Mesenchymal stem cell (in vitro differentiated cells and primary cell): ENCODE results near the gene DDIT4.

ENCODE experiments used
- DNase-seq: peaks from one replicate; pipeline ENCODE4 v3.0.0-alpha.2; 2013
- H2AFZ ChIP-seq: one replicate; pipeline ENCODE4 v1.6.1; 2013; ENCODE audit warnings: low read depth, mild to moderate bottlenecking, control low read depth, inconsistent platforms, low read length, moderate library complexity
- H2AK5ac ChIP-seq: 2 replicates; pipeline ENCODE4 v1.6.1; 2013; ENCODE audit warnings: low read length, moderate library complexity, mild to moderate bottlenecking, inconsistent platforms; ENCODE audit not compliant: severe bottlenecking
- H2BK120ac ChIP-seq: one replicate; pipeline ENCODE4 v1.6.1; 2013; ENCODE audit warnings: low read depth, mild to moderate bottlenecking, inconsistent platforms, low read length, moderate library complexity
- H2BK12ac ChIP-seq, 2 experiments: one replicate each; pipeline ENCODE4 v1.6.1; 2013; ENCODE audit warnings: inconsistent platforms in 2 of 2, low read length in 2 of 2, mild to moderate bottlenecking in 2 of 2, moderate library complexity in 2 of 2, control low read depth in 1 of 2
- H2BK15ac ChIP-seq: one replicate; pipeline ENCODE4 v1.6.1; 2013; ENCODE audit warnings: mild to moderate bottlenecking, low read depth, inconsistent platforms; ENCODE audit not compliant: poor library complexity, severe bottlenecking
- H2BK5ac ChIP-seq: 2 replicates; pipeline ENCODE4 v1.6.1; 2013; ENCODE audit warnings: low read depth, mild to moderate bottlenecking, low read length, control low read depth, inconsistent platforms; ENCODE audit not compliant: poor library complexity, severe bottlenecking
- H3K14ac ChIP-seq, 2 experiments: one replicate each; pipeline ENCODE4 v1.6.1; 2013; ENCODE audit warnings: inconsistent platforms in 2 of 2, low read length in 2 of 2, control low read depth in 1 of 2, mild to moderate bottlenecking in 1 of 2, moderate library complexity in 1 of 2
- H3K18ac ChIP-seq, 2 experiments: one replicate each; pipeline ENCODE4 v1.6.1; 2013; ENCODE audit warnings: inconsistent platforms in 2 of 2, low read length in 2 of 2, control low read depth in 1 of 2, low read depth in 1 of 2, mild to moderate bottlenecking in 1 of 2
- H3K23ac ChIP-seq, 2 experiments: one replicate each; pipeline ENCODE4 v1.6.1; 2013; ENCODE audit warnings: inconsistent platforms in 2 of 2, low read length in 2 of 2, mild to moderate bottlenecking in 2 of 2, moderate library complexity in 2 of 2, control low read depth in 1 of 2
- H3K27ac ChIP-seq: 2 replicates; pipeline ENCODE4 v1.5.1; 2013; ENCODE audit warnings: mild to moderate bottlenecking, moderate library complexity, low read length, control low read depth, inconsistent platforms; ENCODE audit not compliant: poor library complexity, severe bottlenecking
- H3K27me3 ChIP-seq, 2 experiments: 2 replicates each; pipeline versions ENCODE4 v1.6.1 to v1.7.0; 2013; ENCODE audit warnings: low read length in 2 of 2, mild to moderate bottlenecking in 2 of 2, moderate library complexity in 2 of 2, control low read depth in 1 of 2, inconsistent platforms in 1 of 2; ENCODE audit not compliant: control insufficient read depth in 1 of 2, insufficient read depth in 1 of 2
- H3K36me3 ChIP-seq, 2 experiments: 2 replicates each; pipeline versions ENCODE4 v1.6.1 to v1.7.0; 2013; ENCODE audit warnings: low read length in 2 of 2, control low read depth in 1 of 2, inconsistent platforms in 1 of 2, low read depth in 1 of 2, mild to moderate bottlenecking in 1 of 2; ENCODE audit not compliant: insufficient read depth in 2 of 2, control insufficient read depth in 1 of 2
- H3K4ac ChIP-seq, 2 experiments: one replicate each; pipeline ENCODE4 v1.6.1; 2013; ENCODE audit warnings: inconsistent platforms in 2 of 2, low read length in 2 of 2, mild to moderate bottlenecking in 2 of 2, moderate library complexity in 2 of 2, control low read depth in 1 of 2, low read depth in 1 of 2
- H3K4me1 ChIP-seq: 2 replicates; pipeline ENCODE4 v1.6.1; 2013; ENCODE audit warnings: low read depth, low read length, control low read depth; ENCODE audit not compliant: control insufficient read depth, insufficient read depth
- H3K4me2 ChIP-seq: 2 replicates; pipeline ENCODE4 v1.6.1; 2013; ENCODE audit warnings: low read length, mild to moderate bottlenecking, inconsistent platforms; ENCODE audit not compliant: poor library complexity, severe bottlenecking
- H3K4me3 ChIP-seq, 2 experiments: 2 replicates each; pipeline versions ENCODE4 v1.5.1 to v1.7.0; 2013; ENCODE audit warnings: low read length in 2 of 2, mild to moderate bottlenecking in 2 of 2, control low read depth in 1 of 2, low read depth in 1 of 2; ENCODE audit not compliant: insufficient read depth in 1 of 2
- H3K79me1 ChIP-seq: replicated peaks from 2 replicates; pipeline ENCODE4 v1.6.1; 2013; ENCODE audit warnings: mild to moderate bottlenecking, control low read depth, low read length, inconsistent platforms; ENCODE audit not compliant: poor library complexity, severe bottlenecking
- H3K9ac ChIP-seq: 2 replicates; pipeline ENCODE4 v1.7.0; 2013; ENCODE audit warnings: mild to moderate bottlenecking, low read length, moderate library complexity
- H3K9me3 ChIP-seq: 2 replicates; pipeline ENCODE4 v1.7.0; 2013; ENCODE audit warnings: mild to moderate bottlenecking, low read length; ENCODE audit not compliant: control insufficient read depth
- H4K8ac ChIP-seq: one replicate; pipeline ENCODE4 v1.6.1; 2013; ENCODE audit warnings: inconsistent platforms, mild to moderate bottlenecking, low read length, moderate library complexity
- H4K91ac ChIP-seq: one replicate; pipeline ENCODE4 v1.6.1; 2013; ENCODE audit warnings: mild to moderate bottlenecking, low read length, inconsistent platforms
- WGBS: methylation state at CpG from one replicate; pipeline ENCODE4 v1.1.7; 2013; ENCODE audit warnings: mixed read lengths; 5-methylcytosine and 5-hydroxymethylcytosine counted together

Gene DDIT4

GRCh38 chr10:72251635-72252034 lies 22.1 kb upstream of the DDIT4 start:
- no peak overlapping the region for H2BK15ac ChIP-seq
- peak overlapping the region in 1 of 2 experiments; percentile 64 for H3K4ac ChIP-seq
- H4K91ac ChIP-seq: peak overlapping the region; percentile 39
- H2AFZ ChIP-seq: no peak overlapping the region
- H3K14ac ChIP-seq: no peak overlapping the region
- no peak overlapping the region for H4K8ac ChIP-seq
- 98% methylated on average over 3 of the region's 6 CpGs for WGBS
- H3K79me1 ChIP-seq: no peaks in the 10 kb centered on the region
- peaks cover 19% of the 10 kb centered on the region for H3K4me1 ChIP-seq
- H3K18ac ChIP-seq: peak overlapping the region; percentile 29 to 30
- no peak overlapping the region for H2AK5ac ChIP-seq
- peak overlapping the region in 1 of 2 experiments; percentile 91 for H2BK12ac ChIP-seq
- no peak overlapping the region for H3K9ac ChIP-seq
- no peaks in the 10 kb centered on the region for H3K9me3 ChIP-seq
- no peaks in the 10 kb centered on the region for H3K27me3 ChIP-seq
- no peak overlapping the region for H3K23ac ChIP-seq
- H2BK120ac ChIP-seq: no peak overlapping the region
- no peak overlapping the region for H2BK5ac ChIP-seq
- no peak overlapping the region for H3K4me2 ChIP-seq
- no peak overlapping the region for H3K4me3 ChIP-seq
- H3K27ac ChIP-seq: no peak overlapping the region
- DNase-seq: no peak
- H3K36me3 ChIP-seq: no peaks in the 10 kb centered on the region

- Histone ChIP-seq H2BK120ac (no peak overlapping the region), H3K4me2 (no peak overlapping the region), H2AFZ (no peak overlapping the region), H3K14ac (no peak overlapping the region), H3K9ac (peak overlapping the region; percentile 7), H3K36me3 (no peaks in the 10 kb centered on the region), H4K91ac (peak overlapping the region; percentile 1), H2BK15ac (peak overlapping the region; percentile 6), H2BK5ac (no peak overlapping the region), H3K18ac (peak overlapping the region; percentile 59 to 71), H3K79me1 (no peaks in the 10 kb centered on the region), H2AK5ac (no peak overlapping the region), H2BK12ac (peak overlapping the region; percentile 51 to 98), H3K4me1 (peaks cover 19% of the 10 kb centered on the region), H3K9me3 (no peaks in the 10 kb centered on the region), H3K23ac (no peak overlapping the region), H3K4me3 (no peak overlapping the region), H3K4ac (peak overlapping the region; percentile 40 to 60), H3K27ac (no peak overlapping the region), H4K8ac (no peak overlapping the region), H3K27me3 (no peaks in the 10 kb centered on the region)
- DNase-seq: no peak
- WGBS: 89% methylated on average over 3 of the region's 3 CpGs
These were observed 20.8 kb upstream of the DDIT4 start for GRCh38 chr10:72252972-72253371.

- H2BK5ac ChIP-seq: no peak overlapping the region
- H2BK120ac ChIP-seq: no peak overlapping the region
- H2BK12ac ChIP-seq: peak overlapping the region; percentile 89 to 97
- no peaks in the 10 kb centered on the region for H3K79me1 ChIP-seq
- H4K8ac ChIP-seq: no peak overlapping the region
- no peak overlapping the region for H3K27ac ChIP-seq
- H3K4me2 ChIP-seq: no peak overlapping the region
- H4K91ac ChIP-seq: peak overlapping the region; percentile 37
- H3K4ac ChIP-seq: peak overlapping the region in 1 of 2 experiments; percentile 71
- H3K4me3 ChIP-seq: no peak overlapping the region
- H3K23ac ChIP-seq: no peak overlapping the region
- H3K4me1 ChIP-seq: peaks cover 16% of the 10 kb centered on the region
- no peaks in the 10 kb centered on the region for H3K27me3 ChIP-seq
- H2AK5ac ChIP-seq: peak overlapping the region; percentile 43
- no peak overlapping the region for H2AFZ ChIP-seq
- DNase-seq: no peak
- no peaks in the 10 kb centered on the region for H3K9me3 ChIP-seq
- over 99% methylated on average over 6 of the region's 7 CpGs for WGBS
- no peak overlapping the region for H3K14ac ChIP-seq
- no peak overlapping the region for H3K9ac ChIP-seq
- peak overlapping the region in 1 of 2 experiments; percentile 71 for H3K18ac ChIP-seq
- no peaks in the 10 kb centered on the region for H3K36me3 ChIP-seq
- peak overlapping the region; percentile 9 for H2BK15ac ChIP-seq
These were observed 20.1 kb upstream of the DDIT4 start for GRCh38 chr10:72253578-72253977.

GRCh38 chr10:72254813-72255568 lies 18.7 kb upstream of the DDIT4 start:
- Histone ChIP-seq H3K27ac (no peak overlapping the region), H3K4me1 (peaks cover 14% of the 10 kb centered on the region), H3K27me3 (no peaks in the 10 kb centered on the region), H4K8ac (peak overlapping the region; percentile 97), H3K9ac (peak overlapping the region; percentile 70), H2BK15ac (peak overlapping the region; percentile 99), H2BK5ac (no peak overlapping the region), H3K18ac (peak overlapping the region; percentile 85 to 94), H2BK120ac (peak overlapping the region; percentile 86), H3K14ac (peak overlapping the region; percentile 75 to 77), H4K91ac (peak overlapping the region; percentile 98), H3K36me3 (no peaks in the 10 kb centered on the region), H3K4me2 (peak overlapping the region; percentile 57), H3K4me3 (peak overlapping the region in 1 of 2 experiments; percentile 55), H3K79me1 (no peaks in the 10 kb centered on the region), H3K4ac (peak overlapping the region; percentile 57 to 99), H2BK12ac (peak overlapping the region; percentile 93 to 95), H2AK5ac (peak overlapping the region; percentile 40), H2AFZ (peak overlapping the region; percentile 89), H3K9me3 (no peaks in the 10 kb centered on the region), H3K23ac (no peak overlapping the region)
- 10% methylated on average over 14 of the region's 15 CpGs for WGBS
- DNase-seq: peak; percentile 78
